Measurements from ENCODE around the gene PRICKLE2. TPM values are rescaled to one million over a fixed set of nuclear protein-coding genes. Genes with fewer than 3 reads are reported as not detected.

The PRICKLE2 gene
- total RNA-seq, 2 experiments from 2014 or later, result not detected

DNA sequence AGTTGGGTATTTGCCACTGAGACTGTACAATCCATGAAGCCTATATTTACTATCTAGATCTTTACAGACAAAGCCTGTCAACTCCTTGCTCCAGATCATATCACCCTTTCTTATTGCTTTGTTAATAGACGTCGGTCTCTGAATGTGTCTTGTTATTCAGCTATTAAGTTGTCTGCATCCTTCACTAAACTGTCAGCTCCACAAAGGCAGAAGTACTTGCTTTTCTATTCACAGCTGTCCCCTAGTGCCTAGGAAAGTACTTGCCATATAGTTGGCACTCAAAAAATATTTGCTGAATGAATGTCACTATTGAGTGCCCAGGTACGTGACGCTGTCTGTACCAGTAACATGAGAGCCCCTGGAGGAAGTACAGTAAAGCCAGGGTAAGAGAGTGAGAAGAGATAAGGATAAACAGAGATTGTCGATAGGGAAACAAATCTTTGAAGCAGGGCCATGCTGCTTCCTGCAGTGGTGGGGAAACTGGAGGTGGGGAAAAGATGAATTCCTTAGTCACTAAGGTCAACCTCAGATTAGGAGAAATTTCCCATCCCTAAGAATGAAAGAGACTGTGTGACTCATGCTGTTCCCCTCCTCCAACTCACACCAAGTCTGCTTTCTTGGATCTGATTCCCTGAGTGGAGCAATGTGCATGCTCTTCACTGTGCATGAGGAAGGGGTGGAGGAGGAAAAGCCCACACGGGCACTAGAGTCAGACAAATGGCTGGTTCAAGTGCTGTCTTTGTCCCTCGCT is 36.3 kb downstream of the PRICKLE2 start:
- POLR2A ChIA-PET, result no interaction called here
- no peak overlapping the region for H3K27ac Mint-ChIP-seq
- no peaks in the 10 kb centered on the region for H3K27me3 Mint-ChIP-seq
- no peaks in the 10 kb centered on the region for H3K36me3 Mint-ChIP-seq
- DNase-seq, result no peak
- H3K9me3 Mint-ChIP-seq, result peaks cover 5% of the 10 kb centered on the region
- intact Hi-C loops (cut with micrococcal nuclease), result no loop called here
- H3K4me3 Mint-ChIP-seq, result no peak overlapping the region
- CTCF ChIA-PET, result no interaction called here
- no peaks in the 10 kb centered on the region for H3K4me1 Mint-ChIP-seq (ENCODE audit: low read depth)

- POLR2A ChIA-PET, result no interaction called here
- no peak for DNase-seq
- H3K4me1 Mint-ChIP-seq (ENCODE audit: low read depth), result no peaks in the 10 kb centered on the region
- intact Hi-C loops (cut with micrococcal nuclease), result no loop called here
- H3K9me3 Mint-ChIP-seq, result no peaks in the 10 kb centered on the region
- no peak overlapping the region for H3K27ac Mint-ChIP-seq
- no peaks in the 10 kb centered on the region for H3K27me3 Mint-ChIP-seq
- no peak overlapping the region for H3K4me3 Mint-ChIP-seq
- H3K36me3 Mint-ChIP-seq, result no peaks in the 10 kb centered on the region
- CTCF ChIA-PET, result no interaction called here
Observed at GRCh38 chr3:64187065-64187959, 38.0 kb downstream of the PRICKLE2 start.

DNA sequence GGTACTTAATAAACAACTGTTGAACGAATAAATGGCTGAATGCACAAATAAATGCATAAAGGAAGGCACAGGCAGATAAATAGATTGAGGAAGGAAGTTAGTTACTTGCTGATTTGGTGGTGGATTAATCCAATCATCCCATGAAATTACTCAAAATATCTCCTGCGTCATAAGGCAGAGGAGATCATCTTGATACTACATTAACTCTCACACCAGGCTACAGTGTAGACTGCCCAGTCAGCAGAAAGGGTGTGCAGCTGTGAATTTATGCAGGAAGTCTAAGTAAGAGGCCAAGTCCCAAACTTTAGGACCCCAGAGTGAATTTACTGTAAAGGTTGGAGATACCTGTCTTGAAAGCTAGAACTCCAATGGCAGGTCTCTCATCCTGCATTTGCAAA is 38.6 kb downstream of the PRICKLE2 start:
- Mint-ChIP-seq H3K36me3 (no peaks in the 10 kb centered on the region), H3K27me3 (peaks cover 3% of the 10 kb centered on the region), H3K27ac (no peak overlapping the region), H3K4me3 (no peak overlapping the region), H3K9me3 (no peaks in the 10 kb centered on the region), H3K4me1 (ENCODE audit: low read depth) (no peaks in the 10 kb centered on the region)
- CTCF ChIA-PET, result no interaction called here
- intact Hi-C loops (cut with micrococcal nuclease), result no loop called here
- no peak for DNase-seq
- POLR2A ChIA-PET, result no interaction called here

DNA sequence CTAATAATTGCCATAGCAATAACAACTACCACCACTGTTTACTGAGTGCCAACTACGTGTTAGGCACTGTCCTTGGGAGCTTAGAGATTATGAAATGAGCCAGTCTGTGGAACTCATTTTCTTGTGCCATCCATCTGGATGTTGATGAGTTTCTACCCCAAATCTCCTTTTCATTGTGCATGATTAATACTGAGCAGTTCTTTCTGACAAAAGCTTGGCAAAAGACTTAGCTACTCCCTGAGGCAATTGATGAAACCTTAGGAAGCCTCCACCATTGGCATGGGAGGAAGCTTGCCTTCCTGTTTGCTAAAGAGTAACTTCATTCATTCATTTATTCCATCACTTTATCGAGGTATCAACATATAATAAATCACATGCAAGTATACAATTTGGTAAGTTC is 39.8 kb downstream of the PRICKLE2 start:
- no peak overlapping the region for H3K27ac Mint-ChIP-seq
- no peaks in the 10 kb centered on the region for H3K9me3 Mint-ChIP-seq
- CTCF ChIA-PET, result no interaction called here
- H3K4me1 Mint-ChIP-seq (ENCODE audit: low read depth), result no peaks in the 10 kb centered on the region
- H3K4me3 Mint-ChIP-seq, result no peak overlapping the region
- POLR2A ChIA-PET, result no interaction called here
- H3K36me3 Mint-ChIP-seq, result no peaks in the 10 kb centered on the region
- H3K27me3 Mint-ChIP-seq, result peaks cover 3% of the 10 kb centered on the region
- DNase-seq, result no peak
- intact Hi-C loops (cut with micrococcal nuclease), result no loop called here

- CTCF ChIA-PET, result no interaction called here
- POLR2A ChIA-PET, result no interaction called here
- Mint-ChIP-seq H3K27me3 (peaks cover 3% of the 10 kb centered on the region), H3K36me3 (no peaks in the 10 kb centered on the region), H3K9me3 (no peaks in the 10 kb centered on the region), H3K4me1 (ENCODE audit: low read depth) (no peaks in the 10 kb centered on the region), H3K27ac (no peak overlapping the region), H3K4me3 (no peak overlapping the region)
- intact Hi-C loops (cut with micrococcal nuclease), result no loop called here
- no peak for DNase-seq
Observed at GRCh38 chr3:64184621-64185020, 40.6 kb downstream of the PRICKLE2 start.

DNA sequence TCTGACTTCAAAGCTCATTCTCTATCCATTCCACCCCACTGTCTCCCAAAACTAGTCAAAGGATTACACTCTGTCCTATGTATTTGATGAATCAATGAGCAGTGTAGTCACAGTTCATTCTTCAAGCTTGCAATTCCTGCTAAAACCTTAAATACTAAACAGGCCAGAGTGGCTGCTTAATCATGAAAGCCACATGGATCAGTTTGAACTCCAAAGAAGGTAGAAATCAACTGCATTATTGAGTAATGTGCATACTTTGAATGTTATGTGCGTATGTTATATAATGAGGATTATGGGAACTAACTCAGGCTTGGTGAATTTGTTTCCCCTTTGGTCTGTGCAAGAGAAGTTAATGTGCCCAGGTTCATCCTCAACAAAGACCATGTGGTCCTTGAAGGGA is 45.4 kb downstream of the PRICKLE2 start:
- Mint-ChIP-seq H3K4me3 (no peak overlapping the region), H3K36me3 (no peaks in the 10 kb centered on the region), H3K4me1 (ENCODE audit: low read depth) (no peaks in the 10 kb centered on the region), H3K27ac (no peak overlapping the region), H3K9me3 (no peaks in the 10 kb centered on the region), H3K27me3 (peaks cover 3% of the 10 kb centered on the region)
- intact Hi-C loops (cut with micrococcal nuclease), result no loop called here
- ChIA-PET CTCF (no interaction called here), POLR2A (no interaction called here)
- DNase-seq, result no peak

GRCh38 chr3:64179249-64179648 is 46.0 kb downstream of the PRICKLE2 start:
- no peak overlapping the region for H3K4me3 Mint-ChIP-seq
- ChIA-PET CTCF (interaction anchor here (0.7 kb wide), 1 partner anchor 827 kb away, joined by 3 read pairs; no protein-coding TSS in a partner anchor), POLR2A (no interaction called here)

DNA sequence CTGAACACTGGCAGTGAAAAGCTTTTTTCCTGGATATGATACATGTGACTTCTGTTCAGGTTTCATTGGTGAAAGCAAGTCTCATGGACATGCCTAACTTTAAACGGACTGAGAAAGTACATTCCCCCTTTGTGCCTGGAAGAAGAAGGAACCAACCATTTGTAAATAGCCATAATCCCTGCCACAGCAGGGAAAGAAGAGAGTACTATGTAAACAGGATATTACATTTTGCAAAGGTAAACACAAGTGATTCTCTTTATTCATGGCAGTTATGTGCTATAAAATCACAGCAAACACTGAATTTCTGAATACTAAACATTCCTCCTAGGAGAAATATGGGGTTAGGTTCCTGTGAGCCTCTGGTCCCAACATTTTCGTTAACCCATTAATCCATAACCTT is 46.8 kb downstream of the PRICKLE2 start:
- no peaks in the 10 kb centered on the region for H3K36me3 Mint-ChIP-seq
- ChIA-PET POLR2A (no interaction called here), CTCF (no interaction called here)
- H3K9me3 Mint-ChIP-seq, result no peaks in the 10 kb centered on the region
- H3K4me3 Mint-ChIP-seq, result no peak overlapping the region
- intact Hi-C loops (cut with micrococcal nuclease), result no loop called here
- no peak overlapping the region for H3K27ac Mint-ChIP-seq
- H3K4me1 Mint-ChIP-seq (ENCODE audit: low read depth), result no peaks in the 10 kb centered on the region
- DNase-seq, result no peak
- H3K27me3 Mint-ChIP-seq, result peaks cover 3% of the 10 kb centered on the region

More at GRCh38 chr3:64179249-64179648, 46.0 kb downstream of the PRICKLE2 start:
- peaks cover 3% of the 10 kb centered on the region for H3K27me3 Mint-ChIP-seq
- intact Hi-C loops (cut with micrococcal nuclease), result no loop called here
- no peak for DNase-seq
- no peaks in the 10 kb centered on the region for H3K36me3 Mint-ChIP-seq
- H3K27ac Mint-ChIP-seq, result no peak overlapping the region
- H3K4me1 Mint-ChIP-seq (ENCODE audit: low read depth), result no peaks in the 10 kb centered on the region
- H3K9me3 Mint-ChIP-seq, result no peaks in the 10 kb centered on the region

DNA sequence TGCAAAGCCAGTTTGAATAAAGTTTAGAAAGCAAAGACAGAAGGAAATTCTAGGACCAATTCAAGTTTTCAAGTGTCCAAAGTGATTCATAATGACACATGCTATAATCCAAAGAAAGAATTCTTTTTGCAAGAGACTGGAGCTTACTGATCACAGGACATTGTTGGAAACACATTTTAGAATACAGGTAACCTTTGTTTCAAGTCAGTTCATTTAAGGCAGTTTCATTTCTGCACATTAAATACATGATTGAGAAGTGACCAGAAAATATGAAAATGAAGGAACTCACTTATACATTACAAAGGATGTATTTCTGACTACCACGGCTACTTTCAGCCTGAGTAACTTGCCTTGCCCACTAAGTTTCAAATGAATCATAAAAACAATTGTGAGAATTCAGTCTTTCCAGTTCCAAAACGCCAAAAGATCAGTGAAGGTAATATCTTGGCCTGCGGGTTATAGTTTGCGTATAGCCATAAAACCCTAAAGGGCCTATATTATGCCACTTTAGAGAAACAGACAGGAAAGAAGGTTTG is 48.7 kb downstream of the PRICKLE2 start:
- Mint-ChIP-seq H3K36me3 (no peaks in the 10 kb centered on the region), H3K9me3 (no peaks in the 10 kb centered on the region), H3K4me3 (no peak overlapping the region), H3K4me1 (ENCODE audit: low read depth) (no peaks in the 10 kb centered on the region), H3K27me3 (peaks cover 2% of the 10 kb centered on the region), H3K27ac (no peak overlapping the region)
- DNase-seq, result no peak
- intact Hi-C loops (cut with micrococcal nuclease), result no loop called here
- CTCF ChIA-PET, result no interaction called here
- POLR2A ChIA-PET, result no interaction called here

- no peak for DNase-seq
- Mint-ChIP-seq H3K36me3 (no peaks in the 10 kb centered on the region), H3K4me3 (no peak overlapping the region), H3K27ac (no peak overlapping the region), H3K27me3 (peaks cover 4% of the 10 kb centered on the region), H3K9me3 (no peaks in the 10 kb centered on the region), H3K4me1 (ENCODE audit: low read depth) (no peaks in the 10 kb centered on the region)
- POLR2A ChIA-PET, result no interaction called here
- intact Hi-C loops (cut with micrococcal nuclease), result no loop called here
- CTCF ChIA-PET, result no interaction called here
Observed at GRCh38 chr3:64174328-64174727, 50.9 kb downstream of the PRICKLE2 start.

- no peaks in the 10 kb centered on the region for H3K36me3 Mint-ChIP-seq
- no peak overlapping the region for H3K4me3 Mint-ChIP-seq
- H3K9me3 Mint-ChIP-seq, result no peaks in the 10 kb centered on the region
- intact Hi-C loops (cut with micrococcal nuclease), result no loop called here
- H3K4me1 Mint-ChIP-seq (ENCODE audit: low read depth), result no peaks in the 10 kb centered on the region
- no peak overlapping the region for H3K27ac Mint-ChIP-seq
- POLR2A ChIA-PET, result no interaction called here
- CTCF ChIA-PET, result no interaction called here
- H3K27me3 Mint-ChIP-seq, result peaks cover 4% of the 10 kb centered on the region
- no peak for DNase-seq
Observed at GRCh38 chr3:64173563-64173962, 51.7 kb downstream of the PRICKLE2 start.

DNA sequence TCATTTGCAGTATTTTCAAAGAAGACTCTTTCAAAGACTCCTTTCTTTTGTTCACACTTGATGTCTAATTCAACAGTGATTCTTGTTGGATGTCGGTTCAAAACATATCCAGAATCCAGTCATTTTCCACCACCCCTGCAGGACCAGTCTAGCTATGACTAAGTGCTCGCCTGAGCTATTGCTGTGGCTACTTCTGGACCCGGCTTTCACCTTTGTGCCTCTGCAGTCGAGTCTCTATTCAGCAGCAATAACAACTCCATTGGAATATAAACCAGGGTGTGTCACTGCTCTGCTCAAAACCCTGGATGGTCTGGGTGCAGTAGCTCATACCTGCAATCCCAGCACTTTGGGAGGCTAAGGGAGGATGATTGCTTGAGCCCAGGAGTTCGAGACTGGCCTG is 55.0 kb downstream of the PRICKLE2 start:
- Mint-ChIP-seq H3K27me3 (peaks cover 4% of the 10 kb centered on the region), H3K4me3 (no peak overlapping the region), H3K4me1 (ENCODE audit: low read depth) (no peaks in the 10 kb centered on the region), H3K36me3 (no peaks in the 10 kb centered on the region), H3K9me3 (no peaks in the 10 kb centered on the region), H3K27ac (no peak overlapping the region)
- CTCF ChIA-PET, result no interaction called here
- POLR2A ChIA-PET, result no interaction called here
- intact Hi-C loops (cut with micrococcal nuclease), result no loop called here
- no peak for DNase-seq

GRCh38 chr3:64167868-64168267 is 57.4 kb downstream of the PRICKLE2 start:
- Mint-ChIP-seq H3K4me1 (ENCODE audit: low read depth) (no peaks in the 10 kb centered on the region), H3K4me3 (no peak overlapping the region), H3K27me3 (peaks cover 3% of the 10 kb centered on the region), H3K27ac (no peak overlapping the region), H3K36me3 (no peaks in the 10 kb centered on the region), H3K9me3 (no peaks in the 10 kb centered on the region)
- ChIA-PET CTCF (no interaction called here), POLR2A (no interaction called here)
- intact Hi-C loops (cut with micrococcal nuclease), result no loop called here
- no peak for DNase-seq

All from activated CD4-positive, alpha-beta memory T cell treated with anti-CD3 and anti-CD28 coated beads for 36 hours (primary cell).